ENCODE measurements around the gene ICAM1. TPM values are rescaled to one million over a fixed set of nuclear protein-coding genes. Genes with fewer than 3 reads are reported as not detected.

The ICAM1 gene
- total and polyA plus RNA-seq, 2 of the 13 experiments (the other 11 are each of a cell fraction or from before 2014, with no cell fraction given), result 37.9 to 98.4 TPM

DNA sequence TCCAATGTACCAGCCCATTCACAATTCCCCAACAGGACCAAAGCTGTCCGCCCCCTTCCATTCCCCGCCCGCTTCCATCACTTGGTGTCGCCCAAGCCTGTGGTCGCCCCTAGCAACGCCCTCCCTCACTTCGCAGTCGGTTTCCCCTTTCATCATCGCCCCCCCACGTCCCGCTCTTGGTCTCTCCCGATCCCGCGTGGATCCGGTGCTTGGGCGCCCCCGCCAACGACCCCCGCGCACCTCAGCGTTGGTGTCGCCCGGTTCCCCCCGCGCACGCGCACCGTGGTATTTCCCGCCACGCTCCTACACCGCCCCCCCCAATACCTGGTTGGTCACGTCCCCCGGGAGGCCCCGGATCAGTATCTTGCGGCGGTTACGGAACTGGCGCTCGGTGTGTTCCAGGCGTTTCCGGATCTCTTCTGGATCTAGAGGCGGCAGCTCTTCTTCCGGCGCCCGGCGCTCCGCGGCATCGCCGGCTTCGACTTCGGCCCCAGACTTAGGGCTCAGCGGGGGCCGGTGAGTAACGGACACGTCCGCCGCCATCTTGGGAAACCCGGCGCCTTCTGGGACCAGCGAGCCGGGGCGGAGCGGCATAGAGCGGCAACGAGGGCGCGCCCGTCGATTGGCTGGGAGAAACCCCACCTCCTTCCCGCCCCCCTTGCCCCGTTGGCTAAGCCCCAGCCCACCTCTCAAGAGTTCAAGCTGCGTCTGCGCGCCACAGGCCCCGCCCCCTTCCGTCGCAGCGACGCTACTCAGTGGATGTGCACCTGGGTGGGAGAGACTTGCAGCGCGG, 62.2 kb downstream of the ICAM1 start, which contains the start of gene RAVER1 (continued):
- TF ChIP-seq, protein P1, sequence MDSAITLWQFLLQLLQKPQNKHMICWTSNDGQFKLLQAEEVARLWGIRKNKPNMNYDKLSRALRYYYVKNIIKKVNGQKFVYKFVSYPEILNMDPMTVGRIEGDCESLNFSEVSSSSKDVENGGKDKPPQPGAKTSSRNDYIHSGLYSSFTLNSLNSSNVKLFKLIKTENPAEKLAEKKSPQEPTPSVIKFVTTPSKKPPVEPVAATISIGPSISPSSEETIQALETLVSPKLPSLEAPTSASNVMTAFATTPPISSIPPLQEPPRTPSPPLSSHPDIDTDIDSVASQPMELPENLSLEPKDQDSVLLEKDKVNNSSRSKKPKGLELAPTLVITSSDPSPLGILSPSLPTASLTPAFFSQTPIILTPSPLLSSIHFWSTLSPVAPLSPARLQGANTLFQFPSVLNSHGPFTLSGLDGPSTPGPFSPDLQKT (CRISPR knock-in tag; IDR thresholded peaks at IDR 0.05; ENCODE audit: borderline replicate concordance), result no peak
- TF ChIP-seq ZNF589 (CRISPR knock-in tag; conservative IDR thresholded peaks at IDR 0.05) (peak; percentile 26; the same call in 1 of the 2 replicates), ARID2 (CRISPR knock-in tag; IDR thresholded peaks at IDR 0.05; ENCODE audit: borderline replicate concordance) (no peak), CC2D1A (CRISPR knock-in tag; IDR thresholded peaks at IDR 0.05) (no peak), DR1 (CRISPR knock-in tag; IDR thresholded peaks at IDR 0.05) (peak; percentile 52; the same call in 1 of the 2 replicates), ZNF775 (CRISPR knock-in tag; IDR thresholded peaks at IDR 0.05; ENCODE audit: borderline replicate concordance) (peak; percentile 64; the same call in 1 of the 2 replicates), AGO2 (optimal IDR thresholded peaks at IDR 0.05; ENCODE audit: low read depth, low read length) (peak; percentile 90), ADNP (CRISPR knock-in tag; IDR thresholded peaks at IDR 0.05) (no peak), ZBTB3 (CRISPR knock-in tag; IDR thresholded peaks at IDR 0.05; ENCODE audit: borderline replicate concordance, low read depth) (peak; percentile 63; the same call in 1 of the 2 replicates), MAFG (CRISPR knock-in tag; IDR thresholded peaks at IDR 0.05) (no peak)
- TF ChIP-seq, protein P2, sequence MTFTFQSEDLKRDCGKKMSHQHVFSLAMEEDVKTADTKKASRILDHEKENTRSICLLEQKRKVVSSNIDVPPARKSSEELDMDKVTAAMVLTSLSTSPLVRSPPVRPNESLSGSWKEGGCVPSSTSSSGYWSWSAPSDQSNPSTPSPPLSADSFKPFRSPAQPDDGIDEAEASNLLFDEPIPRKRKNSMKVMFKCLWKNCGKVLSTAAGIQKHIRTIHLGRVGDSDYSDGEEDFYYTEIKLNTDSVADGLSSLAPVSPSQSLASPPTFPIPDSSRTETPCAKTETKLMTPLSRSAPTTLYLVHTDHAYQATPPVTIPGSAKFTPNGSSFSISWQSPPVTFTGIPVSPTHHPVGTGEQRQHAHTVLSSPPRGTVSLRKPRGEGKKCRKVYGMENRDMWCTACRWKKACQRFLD (CRISPR knock-in tag; IDR thresholded peaks at IDR 0.05; ENCODE audit: borderline replicate concordance), result no peak
- TF ChIP-seq, protein P3, sequence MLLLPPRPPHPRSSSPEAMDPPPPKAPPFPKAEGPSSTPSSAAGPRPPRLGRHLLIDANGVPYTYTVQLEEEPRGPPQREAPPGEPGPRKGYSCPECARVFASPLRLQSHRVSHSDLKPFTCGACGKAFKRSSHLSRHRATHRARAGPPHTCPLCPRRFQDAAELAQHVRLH (CRISPR knock-in tag; IDR thresholded peaks at IDR 0.05; ENCODE audit: borderline replicate concordance, low read depth), result no peak
- TF ChIP-seq, protein P4, sequence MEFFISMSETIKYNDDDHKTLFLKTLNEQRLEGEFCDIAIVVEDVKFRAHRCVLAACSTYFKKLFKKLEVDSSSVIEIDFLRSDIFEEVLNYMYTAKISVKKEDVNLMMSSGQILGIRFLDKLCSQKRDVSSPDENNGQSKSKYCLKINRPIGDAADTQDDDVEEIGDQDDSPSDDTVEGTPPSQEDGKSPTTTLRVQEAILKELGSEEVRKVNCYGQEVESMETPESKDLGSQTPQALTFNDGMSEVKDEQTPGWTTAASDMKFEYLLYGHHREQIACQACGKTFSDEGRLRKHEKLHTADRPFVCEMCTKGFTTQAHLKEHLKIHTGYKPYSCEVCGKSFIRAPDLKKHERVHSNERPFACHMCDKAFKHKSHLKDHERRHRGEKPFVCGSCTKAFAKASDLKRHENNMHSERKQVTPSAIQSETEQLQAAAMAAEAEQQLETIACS (CRISPR knock-in tag; IDR thresholded peaks at IDR 0.05), result peak; percentile 60
- TF ChIP-seq, protein P5, sequence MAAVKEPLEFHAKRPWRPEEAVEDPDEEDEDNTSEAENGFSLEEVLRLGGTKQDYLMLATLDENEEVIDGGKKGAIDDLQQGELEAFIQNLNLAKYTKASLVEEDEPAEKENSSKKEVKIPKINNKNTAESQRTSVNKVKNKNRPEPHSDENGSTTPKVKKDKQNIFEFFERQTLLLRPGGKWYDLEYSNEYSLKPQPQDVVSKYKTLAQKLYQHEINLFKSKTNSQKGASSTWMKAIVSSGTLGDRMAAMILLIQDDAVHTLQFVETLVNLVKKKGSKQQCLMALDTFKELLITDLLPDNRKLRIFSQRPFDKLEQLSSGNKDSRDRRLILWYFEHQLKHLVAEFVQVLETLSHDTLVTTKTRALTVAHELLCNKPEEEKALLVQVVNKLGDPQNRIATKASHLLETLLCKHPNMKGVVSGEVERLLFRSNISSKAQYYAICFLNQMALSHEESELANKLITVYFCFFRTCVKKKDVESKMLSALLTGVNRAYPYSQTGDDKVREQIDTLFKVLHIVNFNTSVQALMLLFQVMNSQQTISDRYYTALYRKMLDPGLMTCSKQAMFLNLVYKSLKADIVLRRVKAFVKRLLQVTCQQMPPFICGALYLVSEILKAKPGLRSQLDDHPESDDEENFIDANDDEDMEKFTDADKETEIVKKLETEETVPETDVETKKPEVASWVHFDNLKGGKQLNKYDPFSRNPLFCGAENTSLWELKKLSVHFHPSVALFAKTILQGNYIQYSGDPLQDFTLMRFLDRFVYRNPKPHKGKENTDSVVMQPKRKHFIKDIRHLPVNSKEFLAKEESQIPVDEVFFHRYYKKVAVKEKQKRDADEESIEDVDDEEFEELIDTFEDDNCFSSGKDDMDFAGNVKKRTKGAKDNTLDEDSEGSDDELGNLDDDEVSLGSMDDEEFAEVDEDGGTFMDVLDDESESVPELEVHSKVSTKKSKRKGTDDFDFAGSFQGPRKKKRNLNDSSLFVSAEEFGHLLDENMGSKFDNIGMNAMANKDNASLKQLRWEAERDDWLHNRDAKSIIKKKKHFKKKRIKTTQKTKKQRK (IDR thresholded peaks at IDR 0.05; ENCODE audit: low read length), result no peak
- TF ChIP-seq, protein P6, sequence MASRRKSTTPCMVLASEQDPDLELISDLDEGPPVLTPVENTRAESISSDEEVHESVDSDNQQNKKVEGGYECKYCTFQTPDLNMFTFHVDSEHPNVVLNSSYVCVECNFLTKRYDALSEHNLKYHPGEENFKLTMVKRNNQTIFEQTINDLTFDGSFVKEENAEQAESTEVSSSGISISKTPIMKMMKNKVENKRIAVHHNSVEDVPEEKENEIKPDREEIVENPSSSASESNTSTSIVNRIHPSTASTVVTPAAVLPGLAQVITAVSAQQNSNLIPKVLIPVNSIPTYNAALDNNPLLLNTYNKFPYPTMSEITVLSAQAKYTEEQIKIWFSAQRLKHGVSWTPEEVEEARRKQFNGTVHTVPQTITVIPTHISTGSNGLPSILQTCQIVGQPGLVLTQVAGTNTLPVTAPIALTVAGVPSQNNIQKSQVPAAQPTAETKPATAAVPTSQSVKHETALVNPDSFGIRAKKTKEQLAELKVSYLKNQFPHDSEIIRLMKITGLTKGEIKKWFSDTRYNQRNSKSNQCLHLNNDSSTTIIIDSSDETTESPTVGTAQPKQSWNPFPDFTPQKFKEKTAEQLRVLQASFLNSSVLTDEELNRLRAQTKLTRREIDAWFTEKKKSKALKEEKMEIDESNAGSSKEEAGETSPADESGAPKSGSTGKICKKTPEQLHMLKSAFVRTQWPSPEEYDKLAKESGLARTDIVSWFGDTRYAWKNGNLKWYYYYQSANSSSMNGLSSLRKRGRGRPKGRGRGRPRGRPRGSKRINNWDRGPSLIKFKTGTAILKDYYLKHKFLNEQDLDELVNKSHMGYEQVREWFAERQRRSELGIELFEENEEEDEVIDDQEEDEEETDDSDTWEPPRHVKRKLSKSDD (CRISPR knock-in tag; IDR thresholded peaks at IDR 0.05; ENCODE audit: low read depth), result no peak
- TF ChIP-seq, protein P7, sequence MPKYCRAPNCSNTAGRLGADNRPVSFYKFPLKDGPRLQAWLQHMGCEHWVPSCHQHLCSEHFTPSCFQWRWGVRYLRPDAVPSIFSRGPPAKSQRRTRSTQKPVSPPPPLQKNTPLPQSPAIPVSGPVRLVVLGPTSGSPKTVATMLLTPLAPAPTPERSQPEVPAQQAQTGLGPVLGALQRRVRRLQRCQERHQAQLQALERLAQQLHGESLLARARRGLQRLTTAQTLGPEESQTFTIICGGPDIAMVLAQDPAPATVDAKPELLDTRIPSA (CRISPR knock-in tag; IDR thresholded peaks at IDR 0.05; ENCODE audit: borderline replicate concordance), result no peak

Data from HepG2 (cell line).